Tibial artery (tissue), 4 donors: ENCODE measurements around the gene STIL.
A peak's percentile ranks its signal among the peaks of the same experiment; 100 is the strongest.
"Not testable (repeated sequence)": the region's sequence is repeated elsewhere in the genome, so short reads cannot be mapped to it uniquely, and the experiment has no call there.

Experiments
- DNase-seq, 2 donors: peaks; one replicate each; pipeline ENCODE4 v3.0.0-alpha.2; 2019
- H3K27ac ChIP-seq, 2 donors: fragments of 200-600 bp; sonication (generic) in 1 of 2; 1 replicate in 1 of 2; 2 replicates in 1 of 2; pipeline ENCODE4 v1.5.1; 2018 to 2019; ENCODE audit warnings: mild to moderate bottlenecking in 1 of 2
- H3K27me3 ChIP-seq, 2 donors: fragments of 200-600 bp; sonication (generic) in 1 of 2; one replicate each; pipeline versions ENCODE4 v1.5.1 to v1.6.0; 2016 to 2019
- H3K36me3 ChIP-seq, 3 donors: fragments of 200-600 bp; sonication (generic) in 2 of 3; one replicate each; pipeline ENCODE4 v1.5.1; 2016 to 2019; ENCODE audit warnings: mild to moderate bottlenecking in 2 of 3
- H3K4me1 ChIP-seq, 4 donors: fragments of 200-600 bp; sonication (generic) in 2 of 4; 1 replicate in 3 of 4; 2 replicates in 1 of 4; pipeline ENCODE4 v1.5.1; 2016 to 2019
- H3K4me3 ChIP-seq, 2 donors: fragments of 200-600 bp; sonication (generic) in 1 of 2; 1 replicate in 1 of 2; 2 replicates in 1 of 2; pipeline ENCODE4 v1.5.1; 2018 to 2019; ENCODE audit warnings: mild to moderate bottlenecking in 2 of 2
- H3K9me3 ChIP-seq, 3 donors: fragments of 200-600 bp; sonication (generic) in 1 of 3; one replicate each; pipeline ENCODE4 v1.5.1; 2016 to 2019
- CTCF ChIP-seq, 2 experiments: fragments of 200-600 bp in 1 of 2; fragments of 450-650 bp in 1 of 2; IDR thresholded peaks; one replicate each; pipeline ENCODE4 v1.5.1; 2017 to 2019; ENCODE audit warnings: antibody characterized with exemption in 2 of 2, mild to moderate bottlenecking in 1 of 2, moderate library complexity in 1 of 2
- intact Hi-C: fragments of 100-400 bp; cut with DNase I; formaldehyde crosslinking; loops from one replicate; pipeline ENCODE4 v1.15.0; 2023; ENCODE audit warnings: low total_unique reads

The STIL gene

GRCh38 chr1:47280142-47280541, 33.8 kb downstream of the STIL start:
- Histone ChIP-seq H3K4me1 (no peaks in the 10 kb centered on the region), H3K36me3 (no peaks in the 10 kb centered on the region), H3K27ac (no peak overlapping the region), H3K4me3 (no peak overlapping the region), H3K27me3 (no peaks in the 10 kb centered on the region), H3K9me3 (no peaks in the 10 kb centered on the region)
- intact Hi-C loops = no loop called here
- TF ChIP-seq CTCF (IDR thresholded peaks at IDR 0.05) = no peak
- DNase-seq = no peak

GRCh38 chr1:47276850-47277249, 37.1 kb downstream of the STIL start:
- no peak for TF ChIP-seq CTCF (IDR thresholded peaks at IDR 0.05)
- Histone ChIP-seq H3K27me3 (no peaks in the 10 kb centered on the region), H3K9me3 (no peaks in the 10 kb centered on the region), H3K4me1 (no peaks in the 10 kb centered on the region), H3K27ac (no peak overlapping the region), H3K4me3 (no peak overlapping the region), H3K36me3 (no peaks in the 10 kb centered on the region)
- no peak for DNase-seq
- intact Hi-C loops = no loop called here

GRCh38 chr1:47275811-47276210, 38.1 kb downstream of the STIL start:
- H3K9me3 ChIP-seq, H3K27me3 ChIP-seq, H3K4me1 ChIP-seq, H3K36me3 ChIP-seq, DNase-seq, H3K4me3 ChIP-seq, intact Hi-C loops, H3K27ac ChIP-seq: not testable (repeated sequence)

- intact Hi-C loops, H3K9me3 ChIP-seq, H3K27ac ChIP-seq, H3K4me3 ChIP-seq, DNase-seq, H3K27me3 ChIP-seq, H3K4me1 ChIP-seq, H3K36me3 ChIP-seq: not testable (repeated sequence)
Measured at GRCh38 chr1:47265529-47265928, 48.4 kb downstream of the STIL start.

GRCh38 chr1:47262787-47263413, 51.0 kb downstream of the STIL start:
- DNase-seq = no peak
- TF ChIP-seq CTCF (IDR thresholded peaks at IDR 0.05) = peak; percentile 42 to 56
- H3K27ac ChIP-seq = no peak overlapping the region
- H3K36me3 ChIP-seq = no peaks in the 10 kb centered on the region
- H3K4me3 ChIP-seq = no peak overlapping the region
- intact Hi-C loops = loop anchor here (2.0 kb wide), 1 partner anchor 84 kb away; no protein-coding TSS in a partner anchor
- H3K27me3 ChIP-seq = no peaks in the 10 kb centered on the region
- H3K9me3 ChIP-seq = no peaks in the 10 kb centered on the region
- H3K4me1 ChIP-seq = no peaks in the 10 kb centered on the region

- Histone ChIP-seq H3K36me3 (no peaks in the 10 kb centered on the region), H3K4me1 (no peaks in the 10 kb centered on the region), H3K27me3 (no peaks in the 10 kb centered on the region), H3K4me3 (no peak overlapping the region), H3K9me3 (no peaks in the 10 kb centered on the region), H3K27ac (no peak overlapping the region)
- DNase-seq = no peak
- intact Hi-C loops = no loop called here
- TF ChIP-seq CTCF (IDR thresholded peaks at IDR 0.05) = no peak
Measured at GRCh38 chr1:47257224-47257623, 56.7 kb downstream of the STIL start.

- no peak for TF ChIP-seq CTCF (IDR thresholded peaks at IDR 0.05)
- DNase-seq = no peak
- no peaks in the 10 kb centered on the region for H3K9me3 ChIP-seq
- H3K27me3 ChIP-seq = no peaks in the 10 kb centered on the region
- no peak overlapping the region for H3K27ac ChIP-seq
- H3K4me1 ChIP-seq = no peaks in the 10 kb centered on the region
- intact Hi-C loops = no loop called here
- no peaks in the 10 kb centered on the region for H3K36me3 ChIP-seq
- H3K4me3 ChIP-seq = no peak overlapping the region
Measured at GRCh38 chr1:47252795-47253194, 61.2 kb downstream of the STIL start.
